ENCODE measurements around the gene SPDYE2B.
"Not testable (repeated sequence)": the region's sequence is repeated elsewhere in the genome, so short reads cannot be mapped to it uniquely, and the experiment has no call there.

SPDYE2B gene

DNA sequence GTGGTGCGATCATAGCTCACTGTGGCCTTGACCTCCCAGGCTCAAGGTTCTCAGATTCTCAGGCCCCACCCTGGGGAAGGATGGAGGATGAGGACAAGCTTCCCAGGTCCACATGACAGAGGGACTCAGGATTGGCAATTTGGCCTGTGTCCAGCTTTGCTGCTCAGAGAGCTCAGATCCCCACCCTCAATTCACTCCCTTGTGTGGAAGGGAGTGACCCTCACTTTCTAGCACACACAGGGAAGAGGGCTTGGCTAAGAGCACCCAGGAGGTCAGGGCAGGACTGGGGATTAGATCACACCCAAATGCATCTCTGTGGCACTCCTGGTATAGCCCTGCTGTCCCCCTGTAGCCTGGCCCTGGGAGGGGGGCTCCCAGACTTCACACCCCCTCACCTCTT is 6.7 kb upstream of the SPDYE2B start:
- not testable (repeated sequence) for DNase-seq (ENCODE audit: low spot score)

DNA sequence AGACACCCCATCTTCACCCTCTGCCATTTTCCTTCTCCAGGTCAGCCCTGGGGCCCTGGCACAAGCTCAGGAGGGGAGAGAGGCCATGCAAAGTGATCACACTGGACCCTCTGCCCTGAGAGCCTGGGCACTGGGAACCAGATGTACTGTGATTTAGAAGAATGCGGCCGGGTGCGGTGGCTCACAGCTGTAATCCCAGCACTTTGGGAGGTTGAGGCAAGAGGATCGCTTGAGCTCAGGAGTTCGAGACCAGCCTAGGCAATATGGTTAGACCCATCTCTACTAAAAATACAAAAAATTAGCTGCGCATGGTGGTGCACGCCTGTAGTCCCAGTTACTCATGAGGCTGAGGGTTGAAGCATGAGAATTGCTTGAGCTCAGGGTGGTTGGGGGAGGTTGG is 2.3 kb upstream of the SPDYE2B start:
- not testable (repeated sequence) for DNase-seq (ENCODE audit: low spot score)

DNA sequence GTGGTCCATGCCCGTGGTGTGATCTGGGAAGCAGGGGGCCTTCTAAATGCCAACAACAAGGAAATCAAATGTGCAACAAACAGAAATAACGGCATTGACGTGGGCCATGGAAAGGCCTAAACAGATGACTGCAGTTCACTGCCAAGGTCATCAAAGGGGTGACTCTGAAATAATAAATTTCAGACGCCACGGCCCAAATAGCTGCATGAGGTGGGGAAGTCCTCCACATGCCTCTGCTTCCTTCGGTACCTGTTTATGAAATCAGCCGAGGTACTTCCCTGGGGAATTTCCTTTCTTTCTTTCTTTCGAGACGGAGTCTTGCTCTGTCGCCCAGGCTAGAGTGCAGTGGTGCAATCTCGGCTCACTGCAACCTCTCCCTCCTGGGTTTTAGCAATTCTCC is 14.6 kb downstream of the SPDYE2B start:
- not testable (repeated sequence) for DNase-seq (ENCODE audit: low spot score)

DNA sequence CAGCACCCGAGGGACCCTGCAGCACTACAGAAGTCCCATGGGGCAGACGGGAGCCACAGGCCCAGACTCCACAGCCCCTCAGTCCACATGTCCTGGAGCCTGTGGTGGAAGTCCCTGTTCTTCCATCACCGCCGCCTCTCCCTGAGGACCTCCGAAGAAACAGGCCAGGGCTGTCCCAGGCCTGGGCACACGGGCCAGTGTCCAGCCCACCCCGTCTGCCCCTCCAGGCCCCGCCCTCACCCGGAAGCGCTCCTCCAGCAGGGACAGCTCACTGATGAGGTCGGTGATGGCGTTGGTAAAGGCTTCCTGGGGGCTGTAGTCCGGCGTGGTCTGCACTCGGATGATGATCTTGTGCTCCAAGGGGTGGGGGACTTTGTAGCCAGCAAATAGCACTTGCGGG is 16.7 kb downstream of the SPDYE2B start:
- DNase-seq (ENCODE audit: low spot score): not testable (repeated sequence)

DNA sequence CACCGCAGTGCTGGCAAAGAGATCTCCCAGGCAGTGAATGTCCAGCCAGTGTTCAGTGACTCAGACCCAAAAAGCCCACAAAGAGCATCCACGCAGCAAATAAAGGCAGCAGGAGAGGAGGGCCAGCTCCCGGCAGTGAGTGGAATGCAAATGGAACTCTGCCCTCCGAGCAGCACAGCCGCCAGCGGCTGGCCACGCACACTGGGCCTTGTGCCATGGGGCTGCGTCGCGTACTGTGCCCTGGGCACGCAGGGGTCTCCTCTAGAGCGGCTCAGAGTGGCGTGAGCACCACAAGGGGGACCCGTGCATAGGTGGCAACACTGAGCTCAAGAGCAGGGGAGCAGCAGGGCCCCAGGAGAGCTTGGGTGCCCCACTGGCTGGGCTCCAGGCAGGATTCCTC is 17.4 kb downstream of the SPDYE2B start:
- not testable (repeated sequence) for DNase-seq (ENCODE audit: low spot score)

DNA sequence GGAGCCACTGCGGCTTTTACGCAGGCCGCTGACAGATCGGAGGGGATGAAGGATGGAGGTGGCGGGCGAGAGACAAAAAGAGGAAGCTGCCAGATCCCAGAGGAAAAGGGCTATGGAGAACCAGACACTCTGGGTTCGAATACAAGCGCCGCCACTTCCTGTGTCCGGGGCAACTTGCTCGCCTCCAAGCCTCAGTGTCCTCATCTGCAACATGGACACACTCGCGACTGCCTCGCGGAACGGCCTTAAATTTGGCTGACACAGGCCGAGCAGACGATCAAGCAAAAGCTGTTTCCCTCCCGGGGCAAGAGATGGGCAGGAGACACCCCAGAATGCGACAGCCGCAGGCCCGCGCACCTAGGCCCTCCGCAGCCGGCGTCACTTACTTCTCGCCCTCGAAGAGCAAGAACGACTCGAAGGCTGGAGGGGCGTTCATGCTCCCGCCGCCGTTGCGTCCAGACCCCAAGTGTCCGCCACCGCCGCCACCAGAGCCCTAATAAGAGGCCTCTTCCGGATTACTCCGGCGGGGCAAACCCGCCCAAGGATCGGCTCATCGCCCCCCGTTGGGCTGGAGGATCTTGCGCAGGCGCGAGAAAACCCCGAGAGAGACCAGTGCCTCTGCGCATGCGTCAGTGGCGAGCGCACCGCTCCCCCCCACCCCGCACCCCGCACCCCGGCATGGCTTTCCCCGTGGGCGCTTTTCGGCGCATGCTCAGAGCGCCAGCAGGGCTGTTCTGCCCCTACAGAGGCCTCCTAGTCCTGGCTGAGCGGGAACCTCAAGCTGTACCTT is 21.2 kb downstream of the SPDYE2B start, which contains the start of gene POLR2J2:
POLR2J2 (minus strand) TSS at position 498 of the 790 bp plus-strand sequence; CDS start at position 436, 62 bp downstream.
- peak; percentile 92 for DNase-seq (ENCODE audit: low spot score)

DNA sequence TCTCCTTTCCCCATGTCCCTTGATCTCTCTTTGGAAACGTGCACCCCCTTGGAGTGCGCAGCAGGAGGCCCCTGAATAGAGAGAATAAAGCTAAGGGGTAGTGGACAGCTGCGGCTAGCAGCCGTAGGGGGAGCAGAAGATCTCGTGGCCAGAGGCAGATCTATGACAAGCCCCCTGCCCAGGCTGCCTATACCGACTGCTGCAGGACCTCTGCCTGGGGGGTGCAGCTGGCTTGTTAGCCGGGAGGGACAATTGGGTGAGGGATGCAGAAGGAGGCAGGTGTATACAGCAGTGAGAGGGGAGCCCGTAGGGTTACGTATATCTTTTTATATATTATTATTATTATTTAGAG is 21.8 kb downstream of the SPDYE2B start:
- DNase-seq (ENCODE audit: low spot score): not testable (repeated sequence)

DNA sequence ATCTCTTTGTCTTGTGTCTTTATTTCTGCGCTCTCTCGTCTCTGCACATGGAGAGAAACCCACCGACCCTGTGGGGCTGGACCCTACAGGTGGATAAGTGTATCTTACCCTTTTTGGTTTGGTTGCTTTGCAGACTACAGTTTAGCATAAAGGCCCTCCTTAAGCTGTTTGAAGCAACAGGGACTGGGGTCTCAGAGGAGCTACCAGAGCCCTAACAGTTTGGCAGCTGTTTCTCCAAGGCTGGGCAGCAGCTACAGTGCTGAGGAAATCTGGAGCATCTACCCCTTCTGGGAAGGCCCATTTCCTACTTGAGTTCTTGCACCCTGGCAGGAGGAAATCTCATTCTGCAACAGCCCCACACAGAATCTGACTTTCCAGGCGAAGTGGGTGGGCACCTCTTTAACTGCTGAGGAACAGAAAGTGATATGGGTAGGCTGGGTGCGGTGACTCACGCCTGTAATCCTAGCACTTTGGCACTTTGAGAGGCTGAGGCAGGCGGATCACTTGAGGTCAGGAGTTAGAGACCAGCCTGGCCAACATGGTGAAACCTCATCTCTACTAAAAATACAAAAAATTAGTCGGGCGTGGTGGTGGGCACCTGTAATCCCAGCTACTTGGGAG is 23.4 kb downstream of the SPDYE2B start:
- DNase-seq (ENCODE audit: low spot score): not testable (repeated sequence)

DNA sequence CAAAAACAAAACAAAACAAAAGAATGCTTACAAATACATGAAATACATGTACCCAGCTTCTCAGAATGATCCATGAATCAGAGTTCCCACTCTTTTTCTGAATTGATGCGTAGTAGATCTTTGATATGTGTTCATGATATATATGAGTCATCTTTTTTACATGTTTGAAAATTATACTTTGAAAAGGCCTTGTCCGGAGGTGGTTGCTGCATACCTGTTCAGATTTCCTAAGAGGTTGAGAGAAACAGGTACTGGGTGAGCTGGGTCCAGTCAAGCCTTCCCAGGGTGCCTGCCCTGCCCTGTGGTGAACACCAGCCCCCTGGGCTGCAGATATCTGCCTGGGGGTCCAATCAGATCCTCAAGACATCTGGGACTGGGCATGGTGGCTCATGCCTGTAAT is 25.4 kb downstream of the SPDYE2B start:
- not testable (repeated sequence) for DNase-seq (ENCODE audit: low spot score)

DNA sequence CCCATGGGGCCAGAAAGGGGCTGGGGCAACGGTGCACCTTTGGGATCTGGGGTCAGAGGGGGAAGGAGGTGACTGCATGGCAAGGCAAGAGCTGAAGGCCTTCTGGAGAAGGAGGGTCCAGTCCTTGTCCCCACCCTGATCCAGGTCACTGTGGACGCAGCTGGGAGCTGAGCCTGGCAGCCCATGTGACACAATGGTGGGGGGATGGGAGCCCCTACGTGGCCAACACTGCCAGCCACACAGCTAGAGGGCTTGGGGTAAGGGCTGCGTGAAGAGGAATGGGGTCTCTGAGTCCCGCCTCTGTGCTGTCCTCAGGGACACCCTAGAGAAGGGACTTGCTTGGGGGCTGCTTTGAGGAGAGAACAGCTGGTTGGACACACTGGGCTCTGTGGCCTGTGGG is 30.7 kb downstream of the SPDYE2B start:
- not testable (repeated sequence) for DNase-seq (ENCODE audit: low spot score)

DNA sequence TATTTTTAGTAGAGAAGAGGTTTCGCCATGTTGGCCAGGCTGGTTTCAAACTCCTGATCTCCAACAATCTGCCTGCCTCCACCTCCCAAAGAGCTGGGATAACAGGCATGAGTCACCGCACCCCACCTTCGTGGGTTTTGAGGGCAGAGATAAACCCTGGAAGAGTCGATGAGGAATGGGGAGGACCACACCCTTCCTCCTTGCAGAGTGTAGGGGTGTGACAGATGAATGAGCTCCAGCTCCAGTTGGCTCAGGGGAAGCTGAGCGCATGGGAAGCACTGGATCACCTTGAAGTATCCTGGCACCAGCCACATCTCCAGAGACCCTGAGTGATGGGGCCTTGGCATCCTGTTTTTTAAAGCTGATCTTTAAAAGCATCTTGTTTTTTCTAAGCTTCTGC is 32.4 kb downstream of the SPDYE2B start:
- not testable (repeated sequence) for DNase-seq (ENCODE audit: low spot score)

DNA sequence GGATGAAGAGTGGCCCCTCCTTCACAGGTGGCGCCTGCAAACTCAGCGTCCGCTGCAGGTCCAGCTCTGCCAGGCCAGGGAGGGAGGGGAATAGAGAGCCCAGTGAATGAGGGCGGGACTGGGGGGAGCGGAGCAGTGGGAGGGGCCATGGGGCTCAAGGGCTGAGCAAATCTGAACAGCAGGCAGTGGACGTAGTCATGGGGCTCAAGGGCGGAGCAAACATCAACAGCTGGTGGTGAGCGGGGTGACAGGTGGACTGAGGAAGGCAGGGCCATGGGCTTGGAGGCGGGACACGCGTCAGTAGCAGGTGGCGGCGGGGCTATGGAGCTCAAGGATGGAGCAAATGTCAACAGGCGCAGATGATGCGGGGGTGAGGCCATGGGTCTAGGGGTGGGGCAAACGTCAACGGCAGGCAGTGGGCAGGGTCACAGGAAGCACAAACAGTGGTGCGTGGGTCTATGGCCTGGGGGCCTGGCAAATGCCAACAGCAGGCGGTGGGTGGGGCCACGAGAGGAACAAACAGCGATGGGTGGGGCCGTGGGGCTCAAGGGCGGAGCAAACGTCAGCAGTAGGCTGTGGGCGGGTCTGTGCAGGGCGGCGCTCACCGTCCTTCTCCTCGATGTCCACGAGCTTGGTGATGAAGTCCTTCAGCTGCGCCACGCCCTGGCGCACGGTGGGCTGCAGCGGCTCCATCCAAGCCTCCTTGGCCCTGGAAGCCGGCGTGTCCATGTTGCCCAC is 38.3 kb downstream of the SPDYE2B start:
- not testable (repeated sequence) for DNase-seq (ENCODE audit: low spot score)

DNA sequence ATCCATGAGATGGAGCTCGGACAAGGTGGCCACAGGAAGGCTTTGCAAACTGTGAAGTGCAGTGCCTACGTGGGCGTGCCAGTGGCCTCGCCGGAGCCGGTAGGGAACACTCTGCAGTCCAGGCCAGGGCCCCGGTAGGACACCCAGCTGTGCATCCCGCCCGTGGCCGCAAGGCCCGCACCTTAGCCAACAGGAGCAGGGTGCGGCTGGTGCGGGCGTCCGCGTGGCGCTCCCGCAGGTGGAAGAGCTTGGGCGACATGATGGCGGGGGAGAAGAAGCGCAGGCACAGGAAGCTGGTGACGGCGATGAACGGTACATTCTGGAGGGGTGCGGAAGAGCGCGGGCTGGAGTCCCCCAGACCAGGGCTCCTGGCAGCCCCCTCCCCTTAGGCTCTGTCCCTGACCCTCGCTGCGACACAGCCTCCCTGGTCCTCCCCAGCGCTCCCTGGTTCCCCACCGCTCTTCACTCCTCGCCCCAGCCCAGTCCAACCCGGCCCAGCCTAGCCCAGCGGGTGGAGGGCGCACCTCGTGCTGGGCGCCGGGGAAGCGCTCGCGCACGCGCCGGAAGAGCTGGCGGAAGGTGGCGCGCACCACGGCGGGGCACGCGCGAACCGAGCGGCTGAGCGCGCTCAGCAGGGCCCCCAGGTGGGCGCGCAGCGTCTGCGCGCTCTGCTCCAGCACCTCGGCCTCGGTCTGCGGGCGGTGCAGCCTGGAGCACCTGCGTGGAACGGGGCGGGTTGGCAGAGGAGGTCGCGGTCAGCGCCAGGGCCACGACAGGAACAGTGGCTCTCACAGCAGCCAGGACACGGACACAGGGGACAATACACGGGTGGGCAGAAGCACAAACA is 39.5 kb downstream of the SPDYE2B start:
- not testable (repeated sequence) for DNase-seq (ENCODE audit: low spot score)

DNA sequence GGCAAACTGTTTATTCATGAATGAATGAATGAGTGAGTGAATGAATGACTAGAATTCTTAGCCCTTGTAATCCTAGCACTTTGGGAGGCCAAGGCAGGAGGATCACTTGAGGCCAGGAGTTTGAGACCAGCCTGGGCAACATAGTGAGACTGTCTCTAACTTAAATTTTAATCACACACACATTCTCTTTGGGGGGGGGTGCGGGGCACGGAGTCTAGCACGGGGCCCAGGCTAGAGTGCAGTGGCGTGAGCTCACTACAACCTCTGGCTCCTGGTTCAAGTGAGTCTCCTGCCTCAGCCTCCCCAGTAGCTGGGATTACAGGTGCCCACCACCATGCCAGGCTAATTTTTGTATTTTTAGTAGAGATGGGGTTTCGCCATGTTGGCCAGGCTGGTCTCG is 40.5 kb downstream of the SPDYE2B start:
- not testable (repeated sequence) for DNase-seq (ENCODE audit: low spot score)

DNA sequence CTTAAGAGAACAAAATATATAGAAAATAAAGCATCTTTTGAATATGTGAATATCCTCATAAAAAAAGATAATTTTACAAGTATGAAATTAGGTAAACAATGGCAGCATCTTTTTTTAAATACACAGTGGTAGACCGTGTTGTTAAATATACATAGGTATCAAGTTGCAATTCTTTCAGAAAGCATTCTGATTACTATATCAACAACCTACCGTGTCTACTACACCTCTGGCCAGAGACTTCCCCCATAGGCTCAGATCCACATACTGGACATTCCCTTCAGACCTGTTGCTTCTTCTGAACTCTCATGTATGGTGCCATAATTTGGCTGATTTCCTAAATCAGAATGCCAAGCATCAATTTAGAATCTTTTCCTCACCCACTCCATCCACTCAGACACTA is 43.9 kb downstream of the SPDYE2B start:
- DNase-seq (ENCODE audit: low spot score): not testable (repeated sequence)

DNA sequence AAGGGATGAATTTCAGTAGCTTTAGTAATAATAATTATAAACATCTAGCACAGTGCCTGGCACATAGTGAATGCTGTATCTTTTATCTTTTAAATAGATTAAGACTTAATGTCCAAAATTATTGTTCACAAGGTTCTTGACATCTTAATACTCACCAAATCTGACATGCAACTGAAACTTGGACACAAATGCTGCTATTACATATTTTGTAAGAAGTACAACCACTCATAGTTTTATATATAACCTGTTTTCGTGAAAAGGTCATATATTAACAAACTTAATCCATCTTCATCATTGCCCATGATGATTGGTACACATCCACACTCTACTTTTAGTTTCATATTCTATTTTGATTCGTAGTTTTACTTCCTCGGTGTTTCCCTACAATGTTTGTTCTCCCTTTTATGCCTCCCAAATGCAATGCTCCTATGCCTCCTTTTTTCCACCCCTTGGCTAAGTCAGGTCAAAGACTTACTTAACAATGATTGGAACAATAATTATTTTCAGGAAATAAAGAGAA is 45.0 kb downstream of the SPDYE2B start:
- not testable (repeated sequence) for DNase-seq (ENCODE audit: low spot score)

DNA sequence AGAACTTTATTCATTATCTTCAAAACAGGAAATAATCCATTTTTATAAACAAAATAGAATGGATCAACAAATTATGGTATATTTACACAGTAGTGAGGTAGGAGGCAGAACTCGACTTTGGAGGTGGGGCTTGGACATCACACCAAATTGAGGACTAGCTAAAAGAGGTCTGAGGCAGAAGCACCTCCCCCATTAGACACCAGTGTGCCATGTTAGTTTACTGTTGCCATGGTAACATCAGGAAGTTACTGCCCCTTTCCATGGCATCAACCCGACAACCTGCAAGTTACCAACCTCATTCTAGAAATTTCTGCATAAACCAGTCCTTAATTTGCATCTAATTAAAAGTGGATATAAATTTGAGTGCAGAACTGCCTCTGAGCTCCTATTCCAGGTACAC is 45.9 kb downstream of the SPDYE2B start:
- not testable (repeated sequence) for DNase-seq (ENCODE audit: low spot score)

DNA sequence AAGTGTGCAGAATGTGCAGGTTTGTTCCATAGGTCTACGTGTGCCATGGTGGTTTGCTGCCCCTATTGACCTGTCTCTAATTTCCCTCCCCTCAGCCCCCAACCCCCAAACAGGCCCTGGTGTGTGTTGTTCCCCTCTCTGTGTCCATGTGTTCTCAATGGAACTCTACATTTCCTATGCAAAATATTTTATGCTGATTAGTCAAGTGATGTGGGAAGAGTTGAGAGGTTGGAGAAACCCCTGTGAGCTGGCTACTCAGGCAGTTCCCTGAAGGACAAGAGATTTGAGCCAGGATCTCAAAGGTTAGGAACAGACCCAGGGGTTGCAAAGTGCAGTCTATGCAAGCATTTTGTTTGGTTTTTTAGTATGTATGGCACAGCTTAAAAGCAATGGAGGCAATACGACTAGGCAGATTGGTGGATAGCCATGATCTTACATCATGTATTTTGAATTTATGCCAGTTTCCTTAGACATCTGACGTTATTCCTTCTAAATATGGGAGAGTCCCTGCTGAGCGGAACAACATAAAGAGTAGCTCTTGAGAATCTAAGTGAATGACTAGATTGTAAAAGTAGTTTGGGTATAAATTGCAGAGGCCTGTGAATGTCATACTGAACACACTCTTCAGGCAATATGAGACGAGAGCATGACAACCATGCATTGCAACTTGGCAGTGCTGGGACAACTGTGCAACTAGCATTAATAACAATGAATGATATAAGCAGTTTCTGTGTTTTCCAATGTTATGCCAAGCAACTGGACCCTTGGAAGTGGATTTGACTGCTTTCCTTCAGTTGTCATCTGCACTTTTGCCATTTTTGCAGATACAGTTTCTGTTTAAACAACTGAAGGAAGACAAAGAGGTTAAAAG is 47.8 kb downstream of the SPDYE2B start:
- DNase-seq (ENCODE audit: low spot score): not testable (repeated sequence)

DNA sequence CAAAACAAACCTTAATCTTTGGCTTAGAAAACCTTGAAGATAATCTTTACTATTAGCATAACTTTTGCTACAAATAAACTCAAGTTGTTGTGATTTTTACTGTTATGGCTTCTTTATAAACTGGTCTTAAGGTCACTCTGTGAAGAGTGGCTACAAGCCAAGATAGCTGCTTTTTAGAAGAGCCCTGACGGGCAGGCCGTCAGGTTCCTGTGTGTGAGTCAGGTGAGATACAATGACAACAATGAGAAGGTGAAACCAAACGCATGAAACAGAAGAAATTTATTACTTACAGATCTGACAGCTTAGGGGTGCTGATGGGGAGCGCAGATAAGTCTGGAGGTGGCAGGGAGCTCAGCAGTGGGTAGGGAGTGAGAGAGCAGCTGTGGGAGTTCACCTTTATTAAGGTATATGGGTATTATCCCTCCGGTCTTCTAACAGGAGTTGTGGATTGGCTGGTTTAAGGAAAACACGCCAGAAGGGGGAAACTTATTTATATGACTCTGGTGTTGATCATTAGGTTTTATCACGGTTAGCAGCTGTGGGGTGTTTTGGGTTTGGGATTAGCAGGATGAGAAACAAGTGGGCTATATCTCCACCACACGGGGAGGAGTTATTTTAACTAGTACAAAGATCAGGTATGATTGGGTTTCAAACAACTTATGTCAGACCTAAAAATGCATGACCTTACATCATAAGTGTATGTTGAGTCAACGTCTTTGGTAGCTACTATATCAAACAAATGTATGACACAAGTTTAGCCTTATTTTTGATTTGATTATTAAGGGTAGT is 49.0 kb downstream of the SPDYE2B start:
- DNase-seq (ENCODE audit: low spot score): not testable (repeated sequence)
